Upper lobe of right lung (tissue), 1 donor: Measurements from ENCODE around the gene PMFBP1. TPM values are rescaled to one million over a fixed set of nuclear protein-coding genes. Genes with fewer than 3 reads are reported as not detected.
A peak's percentile ranks its signal among the peaks of the same experiment; 100 is the strongest.

Experiments
- ATAC-seq: fragments of 200-7000 bp; cut with Tn5 transposase; one replicate; pipeline ENCODE4 v1.9.1; 2020; ENCODE audit warnings: mild to moderate bottlenecking, moderate library complexity
- DNase-seq: peaks from one replicate; pipeline ENCODE4 v3.0.0-alpha.2; 2020
- H3K27ac ChIP-seq: fragments of 200-600 bp; one replicate; pipeline ENCODE4 v1.8.0; 2022
- H3K27me3 ChIP-seq: fragments of 200-600 bp; one replicate; pipeline ENCODE4 v1.8.0; 2022; ENCODE audit warnings: mild to moderate bottlenecking
- H3K36me3 ChIP-seq: fragments of 200-600 bp; one replicate; pipeline ENCODE4 v1.8.0; 2022
- H3K4me1 ChIP-seq: fragments of 200-600 bp; one replicate; pipeline ENCODE4 v1.8.0; 2022
- H3K4me3 ChIP-seq: fragments of 200-600 bp; one replicate; pipeline ENCODE4 v1.8.0; 2022; ENCODE audit warnings: mild to moderate bottlenecking
- H3K9me3 ChIP-seq: fragments of 200-600 bp; one replicate; pipeline ENCODE4 v1.8.0; 2022
- CTCF ChIP-seq: fragments of 200-600 bp; IDR thresholded peaks from one replicate; pipeline ENCODE4 v1.8.0; 2022; ENCODE audit warnings: antibody characterized with exemption
- intact Hi-C: fragments of 100-400 bp; cut with DNase I; formaldehyde crosslinking; loops from one replicate; pipeline ENCODE4 v1.11.0; 2022
- total RNA-seq: library from RNA; stranded (reverse); fragmentation: NEBNext Ultra II Directional; extraction: Animal tissue kit (Norgen Biotek cat#: 25700); gene quantifications from one replicate; pipeline ENCODE4 v1.2.1, GENCODE V29; 2021
- donor health status: DM: no; HTN: yes; CAD: no; lungs with severe emphysema.

Gene PMFBP1
- total RNA-seq, 1 donor from 2014 or later: 0.23 TPM

DNA sequence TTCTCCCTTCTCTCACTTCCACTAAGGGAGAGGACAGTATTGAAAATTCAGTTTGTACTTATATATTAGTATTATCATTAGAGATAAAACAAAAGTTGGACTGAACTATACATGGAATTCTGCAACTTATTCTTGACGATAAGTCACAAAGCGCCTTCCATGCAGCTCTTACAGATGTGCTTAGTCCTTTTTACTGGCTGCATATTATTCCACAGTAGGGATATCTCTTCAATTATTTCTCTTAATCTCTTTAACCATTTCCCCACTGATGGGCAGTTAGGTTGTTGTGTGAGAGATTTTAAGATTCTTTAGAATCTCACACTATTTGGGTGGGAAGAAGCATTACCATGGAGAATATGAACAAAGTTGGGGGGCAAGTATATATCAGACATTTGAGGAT lies 32.0 kb downstream of the PMFBP1 start:
- Histone ChIP-seq H3K36me3 (no peaks in the 10 kb centered on the region), H3K4me3 (no peak overlapping the region), H3K27ac (no peak overlapping the region), H3K9me3 (no peaks in the 10 kb centered on the region), H3K4me1 (no peaks in the 10 kb centered on the region), H3K27me3 (no peaks in the 10 kb centered on the region)
- no peak for TF ChIP-seq CTCF
- DNase-seq (no peak), ATAC-seq (no peak)
- intact Hi-C loops: no loop called here

GRCh38 chr16:72138064-72138572 lies 33.8 kb downstream of the PMFBP1 start:
- intact Hi-C loops: no loop called here
- no peak overlapping the region for H3K27ac ChIP-seq
- no peak for TF ChIP-seq CTCF
- no peaks in the 10 kb centered on the region for H3K4me1 ChIP-seq
- ATAC-seq (no peak), DNase-seq (peak; percentile 36)
- H3K4me3 ChIP-seq: no peak overlapping the region
- H3K27me3 ChIP-seq: no peaks in the 10 kb centered on the region
- no peaks in the 10 kb centered on the region for H3K9me3 ChIP-seq
- H3K36me3 ChIP-seq: no peaks in the 10 kb centered on the region

DNA sequence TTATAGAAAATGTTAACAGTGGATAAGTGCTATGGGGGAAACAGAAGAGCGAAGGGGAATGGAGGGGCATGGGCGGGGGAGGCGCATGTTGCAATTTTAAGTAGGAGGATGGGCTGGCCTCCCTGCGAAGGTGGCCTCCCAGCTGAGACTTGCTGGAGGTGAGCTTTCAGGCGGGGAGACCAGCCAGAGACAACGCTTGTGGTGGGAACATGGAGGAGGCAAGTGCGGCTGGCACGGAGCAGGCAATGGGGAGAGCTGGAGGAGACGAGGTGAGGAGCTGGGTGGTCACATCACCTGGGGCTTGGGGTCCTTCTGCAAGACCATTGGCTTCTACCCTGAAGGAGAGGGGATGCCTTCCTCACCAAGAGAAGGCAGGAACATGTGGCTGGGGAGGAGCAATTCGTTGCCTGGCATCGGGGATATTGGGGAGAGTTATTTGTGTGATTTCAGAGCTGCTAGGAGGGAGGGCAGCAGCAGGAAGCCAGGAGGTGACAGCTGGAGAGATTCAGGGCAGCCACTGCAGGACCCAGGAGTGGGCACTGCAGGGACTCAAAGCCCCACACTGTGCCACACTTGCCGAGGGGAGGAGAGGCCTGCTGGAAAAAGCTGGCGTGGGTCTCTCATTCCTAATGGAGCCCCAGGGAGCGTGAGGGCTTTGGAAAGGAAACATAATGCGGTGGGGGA lies 34.4 kb downstream of the PMFBP1 start:
- Histone ChIP-seq H3K36me3 (no peaks in the 10 kb centered on the region), H3K4me1 (no peaks in the 10 kb centered on the region), H3K27ac (no peak overlapping the region), H3K4me3 (no peak overlapping the region), H3K9me3 (no peaks in the 10 kb centered on the region), H3K27me3 (no peaks in the 10 kb centered on the region)
- DNase-seq: peak; percentile 44
- no peak for ATAC-seq
- intact Hi-C loops: no loop called here
- TF ChIP-seq CTCF: no peak

DNA sequence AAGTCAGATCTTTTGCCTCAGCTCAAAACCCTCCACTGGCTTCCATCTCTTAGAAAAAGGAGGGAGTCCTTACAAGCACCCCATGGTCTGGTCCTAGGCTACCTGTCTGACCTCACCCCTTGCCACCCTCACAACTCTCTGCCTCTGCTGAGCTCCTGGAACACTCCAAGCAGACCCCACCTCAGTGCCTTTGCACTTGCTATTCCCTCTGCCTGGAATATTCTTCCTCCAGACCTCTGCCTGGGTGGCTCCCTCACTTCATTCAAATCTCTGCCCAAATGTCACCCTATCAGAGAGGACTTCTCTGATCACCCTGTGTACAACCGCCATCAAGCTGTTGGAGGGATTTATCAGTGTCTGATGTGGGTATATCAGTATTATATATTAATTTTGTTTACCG lies 37.4 kb downstream of the PMFBP1 start:
- no peaks in the 10 kb centered on the region for H3K9me3 ChIP-seq
- TF ChIP-seq CTCF: no peak
- no peaks in the 10 kb centered on the region for H3K27me3 ChIP-seq
- no peak for ATAC-seq
- no peaks in the 10 kb centered on the region for H3K4me1 ChIP-seq
- H3K36me3 ChIP-seq: no peaks in the 10 kb centered on the region
- H3K4me3 ChIP-seq: no peak overlapping the region
- intact Hi-C loops: no loop called here
- no peak overlapping the region for H3K27ac ChIP-seq
- peak; percentile 19 for DNase-seq

- H3K4me3 ChIP-seq: no peak overlapping the region
- ATAC-seq (peak; percentile 5), DNase-seq (peak; percentile 32)
- H3K9me3 ChIP-seq: no peaks in the 10 kb centered on the region
- H3K4me1 ChIP-seq: no peaks in the 10 kb centered on the region
- intact Hi-C loops: no loop called here
- H3K27ac ChIP-seq: no peak overlapping the region
- H3K36me3 ChIP-seq: no peaks in the 10 kb centered on the region
- no peak for TF ChIP-seq CTCF
- H3K27me3 ChIP-seq: no peaks in the 10 kb centered on the region
Measured at GRCh38 chr16:72132726-72133125, 39.2 kb downstream of the PMFBP1 start.
